Suprapubic skin (tissue), 4 donors: ENCODE data around the gene SCTR.

Source experiments
- EP300 ChIP-seq: sonication (generic); formaldehyde crosslinking; IDR thresholded peaks from one replicate; pipeline ENCODE4 v1.6.1; 2017; ENCODE audit warnings: antibody characterized with exemption
- POLR2A ChIP-seq, 2 donors: fragments of 450-650 bp; IDR thresholded peaks; one replicate each; pipeline ENCODE4 v1.6.1; 2017; ENCODE audit warnings: antibody characterized with exemption in 2 of 2, mild to moderate bottlenecking in 2 of 2, moderate library complexity in 2 of 2
- POLR2AphosphoS5 ChIP-seq, 3 donors: sonication (generic); formaldehyde crosslinking; IDR thresholded peaks; one replicate each; pipeline ENCODE4 v1.6.1; 2017; ENCODE audit warnings: antibody characterized with exemption in 3 of 3
- TF ChIP-seq, protein P1 (sequence below), 2 donors: fragments of 200-600 bp in 1 of 2; fragments of 450-650 bp in 1 of 2; sonication (generic) in 1 of 2; IDR thresholded peaks; one replicate each; pipeline ENCODE4 v1.5.1; 2016 to 2019; ENCODE audit warnings: antibody characterized with exemption in 2 of 2, mild to moderate bottlenecking in 1 of 2, moderate library complexity in 1 of 2

DNA sequence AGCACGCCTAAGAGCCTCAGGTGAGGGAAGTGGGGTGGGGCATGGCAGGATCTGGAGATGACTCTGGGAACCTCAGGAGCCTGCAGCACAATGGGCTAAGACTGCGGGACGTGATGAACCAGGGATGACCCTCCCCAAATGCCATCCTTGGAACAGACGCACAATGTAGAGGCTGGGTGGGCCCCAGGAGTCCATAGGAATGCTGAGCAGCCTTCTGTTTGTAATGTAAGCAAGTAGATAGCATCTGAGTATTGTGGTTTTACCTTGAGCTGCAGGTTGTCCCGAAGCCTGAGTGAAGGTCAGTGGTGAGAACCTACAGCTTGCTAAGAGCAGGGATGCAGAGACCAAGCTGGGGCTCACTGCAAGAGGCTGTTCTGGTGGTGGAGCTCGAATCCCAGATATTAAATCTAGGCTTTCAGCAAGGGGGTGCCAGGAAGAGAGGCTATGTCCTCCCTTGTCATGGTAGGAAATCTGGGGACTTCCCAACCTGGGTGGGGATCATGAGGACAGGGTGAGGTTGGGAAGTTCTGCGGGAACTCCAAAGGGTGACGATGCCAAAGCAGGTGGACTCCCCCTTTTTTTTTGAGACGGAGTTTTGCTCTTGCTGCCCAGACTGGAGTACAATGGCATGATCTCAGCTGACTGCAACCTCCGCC is 5.8 kb downstream of the SCTR start:
- TF ChIP-seq, protein P1, sequence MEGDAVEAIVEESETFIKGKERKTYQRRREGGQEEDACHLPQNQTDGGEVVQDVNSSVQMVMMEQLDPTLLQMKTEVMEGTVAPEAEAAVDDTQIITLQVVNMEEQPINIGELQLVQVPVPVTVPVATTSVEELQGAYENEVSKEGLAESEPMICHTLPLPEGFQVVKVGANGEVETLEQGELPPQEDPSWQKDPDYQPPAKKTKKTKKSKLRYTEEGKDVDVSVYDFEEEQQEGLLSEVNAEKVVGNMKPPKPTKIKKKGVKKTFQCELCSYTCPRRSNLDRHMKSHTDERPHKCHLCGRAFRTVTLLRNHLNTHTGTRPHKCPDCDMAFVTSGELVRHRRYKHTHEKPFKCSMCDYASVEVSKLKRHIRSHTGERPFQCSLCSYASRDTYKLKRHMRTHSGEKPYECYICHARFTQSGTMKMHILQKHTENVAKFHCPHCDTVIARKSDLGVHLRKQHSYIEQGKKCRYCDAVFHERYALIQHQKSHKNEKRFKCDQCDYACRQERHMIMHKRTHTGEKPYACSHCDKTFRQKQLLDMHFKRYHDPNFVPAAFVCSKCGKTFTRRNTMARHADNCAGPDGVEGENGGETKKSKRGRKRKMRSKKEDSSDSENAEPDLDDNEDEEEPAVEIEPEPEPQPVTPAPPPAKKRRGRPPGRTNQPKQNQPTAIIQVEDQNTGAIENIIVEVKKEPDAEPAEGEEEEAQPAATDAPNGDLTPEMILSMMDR (IDR thresholded peaks at IDR 0.05), result no peak
- no peak for TF ChIP-seq POLR2A (IDR thresholded peaks at IDR 0.05)
- no peak for TF ChIP-seq EP300
- no peak for TF ChIP-seq POLR2AphosphoS5 (IDR thresholded peaks at IDR 0.05)
